HG02571 (cell line): ENCODE results near the gene PRPH.

Experiments used
- ATAC-seq: cut with Tn5 transposase; IDR thresholded peaks from one replicate; pipeline ENCODE4 v1.9.1; 2021; ENCODE audit warnings: mild to moderate bottlenecking, moderate library complexity; ENCODE audit not compliant: unreplicated experiment

PRPH gene

GRCh38 chr12:49345051-49345824, 50.3 kb downstream of the PRPH start:
- ATAC-seq = no peak

- ATAC-seq = no peak
These were observed 51.1 kb downstream of the PRPH start for GRCh38 chr12:49345825-49346658.

- ATAC-seq = no peak
These were observed 51.8 kb downstream of the PRPH start, which contains the start of gene DNAJC22 for GRCh38 chr12:49346659-49347310. Gene DNAJC22, plus strand, starts transcription at chr12:49346888. Its CDS starts 1,985 bp downstream, at chr12:49348873.

GRCh38 chr12:49347311-49348193, 52.6 kb downstream of the PRPH start:
- ATAC-seq = no peak
